NCI-H2029 (cell line): ENCODE results near the gene PIK3R3.
"Not testable (repeated sequence)": the region's sequence is repeated elsewhere in the genome, so short reads cannot be mapped to it uniquely, and the experiment has no call there.

Experiments used
- DNase-seq: peaks from one replicate; lab custom pipeline; 2025; lab: John Stamatoyannopoulos, UW

PIK3R3 gene

GRCh38 chr1:46065405-46065804 is 67.0 kb downstream of the PIK3R3 start:
- DNase-seq: peak; percentile 35

GRCh38 chr1:46064708-46065107 is 67.7 kb downstream of the PIK3R3 start:
- no peak for DNase-seq

- DNase-seq: no peak
Observed at GRCh38 chr1:46062651-46063319, 69.6 kb downstream of the PIK3R3 start.

- no peak for DNase-seq
Observed at GRCh38 chr1:46061146-46061545, 71.3 kb downstream of the PIK3R3 start.

- DNase-seq: no peak
Observed at GRCh38 chr1:46058936-46059335, 73.5 kb downstream of the PIK3R3 start.

GRCh38 chr1:46057781-46058180 is 74.6 kb downstream of the PIK3R3 start:
- no peak for DNase-seq

- not testable (repeated sequence) for DNase-seq
Observed at GRCh38 chr1:46057215-46057614, 75.2 kb downstream of the PIK3R3 start.

GRCh38 chr1:46056325-46056724 is 76.1 kb downstream of the PIK3R3 start:
- no peak for DNase-seq

- DNase-seq: peak; percentile 70
Observed at GRCh38 chr1:46053734-46054133, 78.7 kb downstream of the PIK3R3 start.

GRCh38 chr1:46044116-46044515 is 88.3 kb downstream of the PIK3R3 start:
- no peak for DNase-seq

GRCh38 chr1:46043458-46044017 is 88.9 kb downstream of the PIK3R3 start:
- DNase-seq: no peak

GRCh38 chr1:46041974-46042373 is 90.5 kb downstream of the PIK3R3 start:
- DNase-seq: peak; percentile 38

GRCh38 chr1:46041551-46041950 is 90.9 kb downstream of the PIK3R3 start:
- no peak for DNase-seq

GRCh38 chr1:46039571-46040052 is 92.8 kb downstream of the PIK3R3 start:
- peak; percentile 96 for DNase-seq

- peak; percentile 89 for DNase-seq
Observed at GRCh38 chr1:46036894-46037839, 95.3 kb downstream of the PIK3R3 start.

GRCh38 chr1:46034601-46035516 is 97.6 kb downstream of the PIK3R3 start:
- no peak for DNase-seq

GRCh38 chr1:46030876-46031660 is 101.4 kb downstream of the PIK3R3 start:
- DNase-seq: no peak

GRCh38 chr1:46030074-46030870 is 102.2 kb downstream of the PIK3R3 start:
- DNase-seq: no peak

- no peak for DNase-seq
Observed at GRCh38 chr1:46027788-46028573, 104.4 kb downstream of the PIK3R3 start.
